K562 (cell line): ENCODE data around the gene KLHDC10. TPM values are rescaled to one million over a fixed set of nuclear protein-coding genes. Genes with fewer than 3 reads are reported as not detected.

Experiments used
- ELF2 ChIP-seq: fragments of 250-450 bp; sonication (Bioruptor Pico); IDR thresholded peaks from 2 replicates; pipeline ENCODE4 v1.5.0; 2021; ENCODE audit warnings: mild to moderate bottlenecking
- GTF2E2 ChIP-seq: fragments of 200-800 bp; sonication (Bioruptor generic); IDR thresholded peaks from 2 replicates; pipeline ENCODE4 v1.6.1; 2016; ENCODE audit warnings: missing genetic modification characterization, missing compliant biosample characterization
- RAD21 ChIP-seq, 2 experiments: fragments of 250-450 bp in 1 of 2; fragments of 450-650 bp in 1 of 2; sonication (Bioruptor Pico) in 1 of 2; formaldehyde crosslinking in 1 of 2; IDR thresholded peaks in 1 of 2; conservative IDR thresholded peaks in 1 of 2; 2 replicates each; pipeline versions ENCODE4 v1.4.0 to v1.8.0; 2020 to 2022; ENCODE audit warnings: mild to moderate bottlenecking in 2 of 2, moderate library complexity in 1 of 2
- SRF ChIP-seq, 2 experiments: fragments of 250-450, 450-650 bp in 1 of 2; sonication (Bioruptor Pico) in 1 of 2; sonication (generic) in 1 of 2; formaldehyde crosslinking; IDR thresholded peaks; 2 replicates each; pipeline versions ENCODE4 v1.5.0 to v1.5.1; 2020 to 2022; ENCODE audit warnings: mild to moderate bottlenecking in 1 of 2, missing genetic modification reagents in 1 of 2
- YY1 ChIP-seq, 3 experiments: IDR thresholded peaks; 2 replicates each; pipeline ENCODE4 v1.6.1; 2011; ENCODE audit warnings: low read length in 2 of 3, mild to moderate bottlenecking in 2 of 3, moderate library complexity in 2 of 3, borderline replicate concordance in 1 of 3, control low read depth in 1 of 3, low read depth in 1 of 3; ENCODE audit not compliant: insufficient read depth in 3 of 3, insufficient replicate concordance in 2 of 3, control insufficient read depth in 1 of 3, insufficient read length in 1 of 3; ENCODE audit errors: extremely low read depth in 1 of 3
- ZNF253 ChIP-seq: fragments of 250-450 bp; sonication (Bioruptor Pico); conservative IDR thresholded peaks from 2 replicates; pipeline ENCODE4 v1.6.1; 2021; ENCODE audit warnings: mild to moderate bottlenecking
- polyA plus RNA-seq, 8 experiments: library from polyadenylated mRNA; depleted of rRNA in 4 of 8; stranded (reverse) in 5 of 8; unstranded in 3 of 8; fragments of >200 nt; fragmentation: Nextera tagmentation in 2 of 8; fragmentation: Illumina TruSeq in 1 of 8; extraction: Ambion mirVana in 2 of 8; extraction: Trizol in 1 of 8; gene quantifications; 2 replicates each; pipeline versions ENCODE4 v1.2.1 to v1.2.3, GENCODE V29; 2011 to 2014; ENCODE audit warnings: inconsistent platforms in 1 of 8, missing spikeins in 1 of 8
- total RNA-seq, 7 experiments: library from RNA; depleted of rRNA in 6 of 7; stranded (reverse); fragments of >200 nt in 6 of 7; fragmentation: Illumina TruSeq in 2 of 7; extraction: Trizol in 2 of 7; gene quantifications; 2 replicates each; pipeline versions ENCODE4 v1.2.1 to v1.2.3, GENCODE V29; 2011 to 2021; ENCODE audit warnings: low replicate concordance in 1 of 7
- TF ChIP-seq, protein P1 (sequence below): fragments of 250-450 bp; sonication (Bioruptor Pico); IDR thresholded peaks from 2 replicates; pipeline ENCODE4 v1.5.0; 2021; ENCODE audit warnings: mild to moderate bottlenecking, moderate library complexity

KLHDC10 gene
- total and polyA plus RNA-seq, 9 of the 15 experiments (the other 6 are each of a cell fraction or from before 2014, with no cell fraction given) = 9.8 to 80.5 (median 31.4) TPM

DNA sequence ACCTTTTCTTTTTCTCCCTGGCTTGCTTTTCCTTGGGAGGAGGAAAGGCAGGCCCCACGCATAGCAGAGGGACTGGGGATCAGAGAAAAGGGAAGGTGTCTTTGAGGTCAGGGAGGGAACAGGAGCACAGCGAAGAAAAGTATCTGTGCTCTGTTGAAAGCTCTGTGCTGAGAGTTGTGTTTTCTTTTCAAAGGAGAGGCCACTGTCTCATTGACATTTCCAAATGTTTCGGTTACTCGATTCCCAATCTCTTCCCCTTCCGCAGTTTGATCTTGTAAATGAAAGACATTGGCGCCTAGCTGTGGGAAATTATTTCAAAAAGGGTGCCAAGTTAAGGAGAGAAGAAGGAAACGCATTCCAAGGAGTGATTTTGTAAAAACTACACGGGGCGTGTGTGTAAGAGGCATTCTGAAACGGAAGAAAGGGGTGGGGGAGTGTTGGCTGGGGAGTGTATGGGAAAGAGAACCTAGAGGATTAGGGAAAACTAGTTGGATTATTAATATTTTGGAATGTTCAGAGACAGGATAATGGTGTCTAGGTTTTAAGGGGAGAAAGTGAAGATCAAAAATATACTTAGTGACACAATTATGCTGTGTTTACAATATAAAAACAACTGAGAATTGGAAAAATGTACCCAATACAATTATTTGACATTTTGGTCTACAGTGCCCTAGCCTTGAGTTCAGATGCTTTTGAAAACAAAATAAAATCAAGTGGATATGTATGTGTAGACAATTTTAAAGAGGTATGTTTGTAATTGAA, 708 bp downstream of the KLHDC10 start (continued):
- TF ChIP-seq YY1 (IDR thresholded peaks at IDR 0.05; ENCODE audit: borderline replicate concordance in 1 of 3, control insufficient read depth in 1 of 3, extremely low read depth in 1 of 3, insufficient read depth in 3 of 3, insufficient read length in 1 of 3, insufficient replicate concordance in 2 of 3, low read depth in 1 of 3, low read length in 2 of 3) (no peak), ELF2 (CRISPR knock-in tag) (no peak), GTF2E2 (tag) (0 out of 2 replicates have a peak, but pooled peaks have one; percentile 0), RAD21 (CRISPR knock-in tag; conservative IDR thresholded peaks at IDR 0.05 in 1 of 2, IDR thresholded peaks at IDR 0.05 in 1 of 2) (no peak), ZNF253 (CRISPR knock-in tag) (no peak), SRF (CRISPR knock-in tag; IDR thresholded peaks at IDR 0.05) (peak in 1 of 2 experiments; percentile 35; a peak in 1 of 4 replicates)
- TF ChIP-seq, protein P1, sequence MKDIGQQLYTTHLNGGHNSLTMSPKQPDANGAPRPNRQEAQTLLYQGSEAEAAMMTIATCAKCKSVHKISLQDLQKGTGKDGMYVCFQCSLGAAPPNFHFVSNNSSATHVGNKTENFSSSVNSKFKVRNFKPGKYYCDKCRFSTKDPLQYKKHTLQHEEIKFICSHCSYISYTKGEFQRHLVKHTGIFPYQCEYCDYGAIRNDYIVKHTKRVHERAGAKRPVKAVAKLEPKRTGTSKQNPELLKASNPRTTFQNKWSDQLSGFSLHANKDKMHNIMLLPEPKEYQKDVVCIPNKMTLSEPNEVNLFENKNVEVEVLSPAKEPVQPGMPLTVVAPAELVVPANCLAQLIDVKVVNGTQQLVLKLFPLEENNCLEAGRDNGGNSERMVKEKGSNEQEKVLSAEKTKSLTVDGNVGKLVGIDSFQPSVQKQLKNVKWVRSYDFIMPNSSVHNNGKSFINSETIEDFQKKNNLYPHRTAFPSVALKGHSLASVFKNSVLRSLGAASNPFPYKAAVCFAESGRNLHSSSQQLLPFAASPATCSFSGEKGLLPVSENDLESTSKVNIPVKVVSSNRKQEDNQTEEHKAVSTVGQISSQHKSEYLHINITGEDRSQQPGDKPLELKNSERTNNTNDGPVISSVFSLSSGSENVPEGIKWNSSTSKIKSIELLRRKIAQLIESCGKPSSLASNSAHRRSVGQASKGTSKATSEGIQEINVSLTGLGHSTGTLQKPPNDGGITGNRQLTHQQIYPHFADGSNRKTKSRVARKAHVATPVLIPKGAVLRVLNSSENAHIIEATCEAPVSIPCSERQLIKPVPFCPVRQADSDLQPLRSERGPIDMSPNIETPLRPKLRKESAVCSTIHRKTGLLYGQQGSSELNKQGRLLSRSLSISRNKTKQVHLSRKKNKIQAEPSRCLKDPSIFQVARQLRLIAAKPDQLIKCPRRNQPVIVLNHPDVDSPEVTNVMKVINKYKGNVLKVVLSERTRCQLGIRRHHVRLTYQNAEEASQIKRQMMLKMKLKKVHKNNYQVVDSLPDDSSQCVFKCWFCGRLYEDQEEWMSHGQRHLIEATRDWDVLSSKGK (CRISPR knock-in tag) = no peak
